Gastrocnemius medialis (tissue), 4 donors: ENCODE results near the gene CCSER1. TPM values are rescaled to one million over a fixed set of nuclear protein-coding genes. Genes with fewer than 3 reads are reported as not detected.

Experiments used
- ATAC-seq, 2 donors: fragments of 150-250 bp; one replicate each; pipeline ENCODE4 v1.9.1; 2016
- DNase-seq, 2 donors: peaks; one replicate each; pipeline ENCODE4 v3.0.0-alpha.2; 2019
- H3K27ac ChIP-seq, 4 donors: fragments of 200-600 bp; sonication (generic); 1 replicate in 1 of 4; 2 replicates in 3 of 4; pipeline ENCODE4 v1.5.1; 2016 to 2018; ENCODE audit warnings: mild to moderate bottlenecking in 2 of 4, moderate library complexity in 1 of 4
- H3K27me3 ChIP-seq, 3 donors: fragments of 200-600 bp; sonication (generic) in 2 of 3; 1 replicate in 1 of 3; 2 replicates in 2 of 3; pipeline versions ENCODE4 v1.5.1 to v1.6.0; 2016 to 2019; ENCODE audit warnings: mild to moderate bottlenecking in 1 of 3, moderate library complexity in 1 of 3
- H3K36me3 ChIP-seq, 2 donors: fragments of 200-600 bp; sonication (generic) in 1 of 2; one replicate each; pipeline ENCODE4 v1.5.1; 2017 to 2018
- H3K4me1 ChIP-seq, 2 donors: fragments of 200-600 bp; sonication (generic) in 1 of 2; one replicate each; pipeline ENCODE4 v1.5.1; 2016 to 2017; ENCODE audit warnings: mild to moderate bottlenecking in 2 of 2
- H3K4me3 ChIP-seq, 4 donors: fragments of 200-600 bp; sonication (generic) in 3 of 4; 1 replicate in 1 of 4; 2 replicates in 3 of 4; pipeline ENCODE4 v1.5.1; 2016 to 2019; ENCODE audit warnings: mild to moderate bottlenecking in 2 of 4
- H3K9me3 ChIP-seq, 3 donors: fragments of 200-600 bp; sonication (generic) in 2 of 3; 1 replicate in 1 of 3; 2 replicates in 2 of 3; pipeline ENCODE4 v1.5.1; 2016 to 2019
- POLR2A ChIP-seq, 2 donors: fragments of 450-650 bp; IDR thresholded peaks; one replicate each; pipeline ENCODE4 v1.6.1; 2017; ENCODE audit warnings: antibody characterized with exemption in 2 of 2, mild to moderate bottlenecking in 2 of 2, moderate library complexity in 2 of 2
- in situ Hi-C, 4 donors: fragments of 200-750 bp; cut with MboI; loops; one replicate each; pipeline versions ENCODE4 v1.15.0 to v1.8.0; 2017; ENCODE audit warnings: low sequenced_read_pairs in 4 of 4
- intact Hi-C: fragments of 100-400 bp; cut with DNase I; formaldehyde crosslinking; loops from one replicate; pipeline ENCODE4 v1.15.1; 2023; ENCODE audit warnings: low total_unique reads
- total RNA-seq, 4 donors: library from RNA; depleted of rRNA; stranded (reverse); fragments of >200 nt; gene quantifications; one replicate each; pipeline versions ENCODE4 v1.1.0 to v1.2.3, GENCODE V29; 2016
- TF ChIP-seq, protein P1 (sequence below), 5 experiments: fragments of 450-650 bp in 3 of 5; fragments of 200-600 bp in 2 of 5; sonication (generic) in 2 of 5; IDR thresholded peaks in 4 of 5; conservative IDR thresholded peaks in 1 of 5; 1 replicate in 4 of 5; 2 replicates in 1 of 5; pipeline ENCODE4 v1.5.1; 2016 to 2019; ENCODE audit warnings: antibody characterized with exemption in 5 of 5, mild to moderate bottlenecking in 3 of 5, moderate library complexity in 3 of 5

CCSER1 gene
- total RNA-seq, 4 donors from 2014 or later = 0.39 to 0.83 (median 0.63) TPM

DNA sequence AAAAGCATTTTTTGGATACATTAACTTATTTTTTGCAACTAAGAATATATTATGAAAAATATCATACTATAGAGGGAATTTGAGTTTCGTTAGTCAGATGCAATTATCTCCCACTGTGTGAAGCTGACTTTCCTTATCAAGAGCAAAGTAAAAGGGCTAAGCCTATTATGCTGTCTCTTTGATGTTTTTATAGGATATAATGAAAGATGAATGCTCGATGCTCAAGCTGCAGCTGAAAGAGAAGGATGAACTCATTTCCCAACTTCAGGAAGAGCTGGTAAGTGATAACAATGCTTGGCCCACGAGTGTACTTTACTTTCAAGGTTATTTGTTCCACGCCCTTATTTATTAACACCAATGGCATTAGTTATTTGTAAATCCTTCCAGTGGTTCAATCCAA lies 688.4 kb downstream of the CCSER1 start:
- TF ChIP-seq POLR2A (IDR thresholded peaks at IDR 0.05) = no peak
- TF ChIP-seq, protein P1, sequence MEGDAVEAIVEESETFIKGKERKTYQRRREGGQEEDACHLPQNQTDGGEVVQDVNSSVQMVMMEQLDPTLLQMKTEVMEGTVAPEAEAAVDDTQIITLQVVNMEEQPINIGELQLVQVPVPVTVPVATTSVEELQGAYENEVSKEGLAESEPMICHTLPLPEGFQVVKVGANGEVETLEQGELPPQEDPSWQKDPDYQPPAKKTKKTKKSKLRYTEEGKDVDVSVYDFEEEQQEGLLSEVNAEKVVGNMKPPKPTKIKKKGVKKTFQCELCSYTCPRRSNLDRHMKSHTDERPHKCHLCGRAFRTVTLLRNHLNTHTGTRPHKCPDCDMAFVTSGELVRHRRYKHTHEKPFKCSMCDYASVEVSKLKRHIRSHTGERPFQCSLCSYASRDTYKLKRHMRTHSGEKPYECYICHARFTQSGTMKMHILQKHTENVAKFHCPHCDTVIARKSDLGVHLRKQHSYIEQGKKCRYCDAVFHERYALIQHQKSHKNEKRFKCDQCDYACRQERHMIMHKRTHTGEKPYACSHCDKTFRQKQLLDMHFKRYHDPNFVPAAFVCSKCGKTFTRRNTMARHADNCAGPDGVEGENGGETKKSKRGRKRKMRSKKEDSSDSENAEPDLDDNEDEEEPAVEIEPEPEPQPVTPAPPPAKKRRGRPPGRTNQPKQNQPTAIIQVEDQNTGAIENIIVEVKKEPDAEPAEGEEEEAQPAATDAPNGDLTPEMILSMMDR (IDR thresholded peaks at IDR 0.05 in 4 of 5, conservative IDR thresholded peaks at IDR 0.05 in 1 of 5) = no peak
- in situ Hi-C loops = no loop called here
- no peak for ATAC-seq

DNA sequence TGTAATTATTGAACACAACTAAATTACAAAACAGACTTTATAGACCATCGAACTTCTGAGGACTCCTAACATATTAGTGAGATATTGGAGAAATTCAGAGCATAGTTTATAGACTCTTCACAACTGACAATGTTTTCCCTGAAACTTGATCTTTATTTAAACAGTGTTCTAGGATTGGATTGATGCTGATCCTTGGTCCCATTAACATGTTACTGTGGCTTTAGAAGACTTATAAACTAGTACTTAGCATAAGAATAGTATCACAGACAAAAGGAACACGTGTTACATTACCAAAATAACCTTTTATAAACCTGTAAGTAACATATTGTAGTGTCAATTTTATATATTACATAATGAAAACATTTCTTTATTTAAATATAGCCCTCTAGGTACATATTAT lies 689.6 kb downstream of the CCSER1 start:
- DNase-seq (no peak), ATAC-seq (no peak)
- H3K36me3 ChIP-seq = no peaks in the 10 kb centered on the region
- no peaks in the 10 kb centered on the region for H3K27me3 ChIP-seq
- no peaks in the 10 kb centered on the region for H3K9me3 ChIP-seq
- H3K27ac ChIP-seq = no peak overlapping the region
- no peaks in the 10 kb centered on the region for H3K4me1 ChIP-seq
- in situ Hi-C loops (no loop called here), intact Hi-C loops (no loop called here)
- no peak for TF ChIP-seq POLR2A (IDR thresholded peaks at IDR 0.05)
- TF ChIP-seq, protein P1 (IDR thresholded peaks at IDR 0.05 in 4 of 5, conservative IDR thresholded peaks at IDR 0.05 in 1 of 5) = no peak
- H3K4me3 ChIP-seq = no peak overlapping the region

More for the DNA sequence above, 688.4 kb downstream of the CCSER1 start:
- no peak for DNase-seq
- no peaks in the 10 kb centered on the region for H3K36me3 ChIP-seq
- no peaks in the 10 kb centered on the region for H3K9me3 ChIP-seq
- intact Hi-C loops = no loop called here
- no peaks in the 10 kb centered on the region for H3K27me3 ChIP-seq
- H3K4me1 ChIP-seq = no peaks in the 10 kb centered on the region
- no peak overlapping the region for H3K27ac ChIP-seq
- no peak overlapping the region for H3K4me3 ChIP-seq

DNA sequence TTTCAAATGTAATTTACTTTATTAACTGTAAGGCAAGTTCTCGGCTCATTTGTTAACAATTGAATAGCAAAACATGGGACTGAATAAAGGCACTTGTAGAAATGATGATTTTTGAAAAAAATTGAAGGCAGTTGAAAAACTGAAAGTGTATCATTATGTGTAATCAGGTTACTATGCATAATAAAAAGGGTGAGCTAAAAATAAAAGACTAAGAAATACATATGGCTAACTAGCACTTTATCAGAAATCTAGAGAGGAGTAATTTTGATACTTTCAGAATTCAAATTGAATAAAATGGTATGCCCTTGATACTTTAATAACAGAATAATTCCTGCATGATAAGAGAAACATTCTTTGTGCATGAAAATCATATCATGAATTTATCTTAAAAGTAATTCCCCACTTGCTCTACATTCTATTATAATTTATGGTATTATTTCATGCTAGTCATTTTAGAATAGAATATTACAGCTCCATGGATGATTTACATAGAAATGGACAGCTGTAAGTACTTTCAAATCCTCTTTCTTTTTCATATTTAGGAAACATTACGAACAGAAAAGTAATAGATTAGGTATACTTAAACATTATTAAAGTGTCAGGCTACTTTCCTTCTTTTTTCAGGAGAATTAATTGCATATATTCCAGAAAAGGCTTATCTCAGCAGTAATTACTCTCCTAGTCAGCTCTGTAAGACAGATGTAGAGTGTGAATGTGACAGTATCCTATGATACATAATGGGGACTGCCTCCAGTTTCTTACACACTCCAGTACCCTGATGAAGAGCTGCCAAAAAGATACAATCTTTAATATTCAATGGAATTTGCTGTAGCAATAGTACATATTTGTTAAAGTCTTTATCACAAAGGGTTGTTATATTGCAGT lies 697.3 kb downstream of the CCSER1 start:
- Histone ChIP-seq H3K9me3 (no peaks in the 10 kb centered on the region), H3K4me1 (no peaks in the 10 kb centered on the region), H3K27me3 (no peaks in the 10 kb centered on the region), H3K27ac (no peak overlapping the region), H3K36me3 (no peaks in the 10 kb centered on the region), H3K4me3 (no peak overlapping the region)
- intact Hi-C loops = no loop called here
- no peak for ATAC-seq
- in situ Hi-C loops = no loop called here
- TF ChIP-seq POLR2A (IDR thresholded peaks at IDR 0.05) = no peak
- TF ChIP-seq, protein P1 (IDR thresholded peaks at IDR 0.05 in 4 of 5, conservative IDR thresholded peaks at IDR 0.05 in 1 of 5) = no peak
- DNase-seq = no peak

DNA sequence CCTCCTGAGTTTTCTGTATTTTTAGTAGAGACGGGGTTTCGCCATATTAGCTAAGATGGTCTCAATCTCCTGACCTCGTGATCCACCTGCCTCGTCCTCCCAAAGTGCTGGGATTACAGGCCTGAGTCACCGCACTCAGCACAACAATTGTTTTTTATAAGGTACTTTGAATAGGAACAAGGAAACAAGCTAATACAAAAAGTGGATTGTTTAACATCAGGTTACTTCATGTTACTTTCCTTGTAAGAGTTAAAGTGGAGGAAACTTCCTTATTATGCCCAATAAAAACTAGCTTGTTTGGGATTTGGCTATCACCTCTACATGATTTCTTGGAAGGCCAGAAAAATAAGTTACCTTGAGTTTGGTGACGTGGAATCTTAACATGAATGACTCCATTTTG lies 698.7 kb downstream of the CCSER1 start:
- no peak overlapping the region for H3K27ac ChIP-seq

More for the DNA sequence above, 698.7 kb downstream of the CCSER1 start:
- no peak for ATAC-seq
- in situ Hi-C loops = no loop called here
- Histone ChIP-seq H3K9me3 (no peaks in the 10 kb centered on the region), H3K4me1 (no peaks in the 10 kb centered on the region), H3K4me3 (no peak overlapping the region), H3K36me3 (no peaks in the 10 kb centered on the region), H3K27me3 (no peaks in the 10 kb centered on the region)
- DNase-seq = no peak
- intact Hi-C loops = no loop called here
- TF ChIP-seq POLR2A (IDR thresholded peaks at IDR 0.05) = no peak
- TF ChIP-seq, protein P1 (IDR thresholded peaks at IDR 0.05 in 4 of 5, conservative IDR thresholded peaks at IDR 0.05 in 1 of 5) = no peak
